Measurements from ENCODE around the gene KRT2. TPM values are rescaled to one million over a fixed set of nuclear protein-coding genes. Genes with fewer than 3 reads are reported as not detected.

Gene KRT2
- polyA plus RNA-seq, 1 experiment: not detected

DNA sequence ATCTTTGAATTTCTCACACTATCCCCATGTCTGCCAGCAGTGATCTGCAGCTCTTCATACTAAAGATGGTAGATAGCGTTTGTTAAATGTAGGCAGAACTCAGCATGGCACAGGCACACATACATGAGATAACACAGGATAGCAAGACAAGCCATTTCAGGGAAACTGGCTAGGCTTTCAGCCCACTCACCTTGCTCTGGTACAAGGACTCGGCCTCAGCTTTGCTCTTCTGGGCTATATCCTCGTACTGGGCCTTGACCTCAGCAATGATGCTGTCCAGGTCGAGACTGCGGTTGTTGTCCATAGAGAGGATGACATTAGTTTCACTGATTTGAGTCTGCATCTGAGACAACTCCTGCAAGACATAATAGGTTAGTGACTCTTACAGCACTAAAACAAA is 25.1 kb upstream of the KRT2 start:
- Histone ChIP-seq H3K27ac (ENCODE audit: low read depth, low read length) (no peak overlapping the region), H3K9me3 (ENCODE audit: control insufficient read depth, insufficient read depth, low read length) (no peaks in the 10 kb centered on the region), H3K4me3 (ENCODE audit: low read depth, low read length) (no peak overlapping the region), H3K27me3 (ENCODE audit: control insufficient read depth, insufficient read depth, low read length) (peaks cover 11% of the 10 kb centered on the region)
- no peak for DNase-seq (ENCODE audit: low read depth, low spot score)
- POLR2A ChIA-PET: no interaction called here
- TF ChIP-seq, protein P1, sequence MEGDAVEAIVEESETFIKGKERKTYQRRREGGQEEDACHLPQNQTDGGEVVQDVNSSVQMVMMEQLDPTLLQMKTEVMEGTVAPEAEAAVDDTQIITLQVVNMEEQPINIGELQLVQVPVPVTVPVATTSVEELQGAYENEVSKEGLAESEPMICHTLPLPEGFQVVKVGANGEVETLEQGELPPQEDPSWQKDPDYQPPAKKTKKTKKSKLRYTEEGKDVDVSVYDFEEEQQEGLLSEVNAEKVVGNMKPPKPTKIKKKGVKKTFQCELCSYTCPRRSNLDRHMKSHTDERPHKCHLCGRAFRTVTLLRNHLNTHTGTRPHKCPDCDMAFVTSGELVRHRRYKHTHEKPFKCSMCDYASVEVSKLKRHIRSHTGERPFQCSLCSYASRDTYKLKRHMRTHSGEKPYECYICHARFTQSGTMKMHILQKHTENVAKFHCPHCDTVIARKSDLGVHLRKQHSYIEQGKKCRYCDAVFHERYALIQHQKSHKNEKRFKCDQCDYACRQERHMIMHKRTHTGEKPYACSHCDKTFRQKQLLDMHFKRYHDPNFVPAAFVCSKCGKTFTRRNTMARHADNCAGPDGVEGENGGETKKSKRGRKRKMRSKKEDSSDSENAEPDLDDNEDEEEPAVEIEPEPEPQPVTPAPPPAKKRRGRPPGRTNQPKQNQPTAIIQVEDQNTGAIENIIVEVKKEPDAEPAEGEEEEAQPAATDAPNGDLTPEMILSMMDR (IDR thresholded peaks at IDR 0.05; ENCODE audit: low read depth, low read length): no peak
- CTCF ChIA-PET: no interaction called here

DNA sequence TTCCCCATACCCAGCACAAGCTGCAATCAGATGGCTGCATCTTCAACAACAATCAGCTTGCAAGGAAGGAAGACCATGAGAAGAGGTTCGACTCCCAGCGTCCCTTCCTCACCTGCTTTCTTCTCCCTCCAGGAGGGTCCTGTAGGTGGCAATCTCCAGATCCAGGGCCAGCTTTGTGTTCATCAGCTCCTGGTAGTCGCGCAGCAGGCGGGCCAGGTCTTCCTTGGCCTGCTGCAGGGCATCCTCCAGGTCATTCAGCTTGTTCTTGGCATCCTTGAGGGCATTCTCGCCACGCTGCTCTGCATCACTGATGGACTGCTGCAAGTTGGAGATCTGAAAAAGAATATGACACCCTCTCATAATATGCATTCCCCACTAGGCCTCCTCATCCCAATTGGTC is 24.2 kb upstream of the KRT2 start:
- Histone ChIP-seq H3K4me3 (ENCODE audit: low read depth, low read length) (no peak overlapping the region), H3K9me3 (ENCODE audit: control insufficient read depth, insufficient read depth, low read length) (no peaks in the 10 kb centered on the region), H3K27me3 (ENCODE audit: control insufficient read depth, insufficient read depth, low read length) (peaks cover 14% of the 10 kb centered on the region), H3K27ac (ENCODE audit: low read depth, low read length) (no peak overlapping the region)
- ChIA-PET CTCF (no interaction called here), POLR2A (no interaction called here)
- TF ChIP-seq, protein P1 (IDR thresholded peaks at IDR 0.05; ENCODE audit: low read depth, low read length): no peak
- no peak for DNase-seq (ENCODE audit: low read depth, low spot score)

DNA sequence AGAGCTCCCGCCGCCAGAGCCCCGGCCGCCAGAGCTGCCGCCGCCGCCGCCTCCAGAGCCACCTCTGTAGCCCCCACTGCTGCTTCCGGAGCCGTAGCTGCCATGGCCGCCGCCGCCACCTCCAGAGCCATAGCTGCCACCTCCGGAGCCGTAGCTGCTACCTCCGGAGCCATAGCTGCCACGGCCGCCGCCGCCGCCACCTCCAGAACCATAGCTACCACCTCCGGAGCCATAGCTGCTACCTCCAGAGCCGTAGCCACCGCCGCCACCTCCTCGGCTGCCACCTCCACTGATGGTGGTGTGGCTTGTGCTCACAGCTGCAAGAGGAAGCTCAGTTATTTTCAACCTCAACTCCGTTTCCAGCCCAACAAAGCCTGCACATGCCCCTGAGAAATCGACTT is 23.3 kb upstream of the KRT2 start:
- no peak overlapping the region for H3K4me3 ChIP-seq (ENCODE audit: low read depth, low read length)
- TF ChIP-seq, protein P1 (IDR thresholded peaks at IDR 0.05; ENCODE audit: low read depth, low read length): no peak
- H3K9me3 ChIP-seq (ENCODE audit: control insufficient read depth, insufficient read depth, low read length): no peaks in the 10 kb centered on the region
- H3K27ac ChIP-seq (ENCODE audit: low read depth, low read length): no peak overlapping the region
- peaks cover 13% of the 10 kb centered on the region for H3K27me3 ChIP-seq (ENCODE audit: control insufficient read depth, insufficient read depth, low read length)
- CTCF ChIA-PET: no interaction called here
- no peak for DNase-seq (ENCODE audit: low read depth, low spot score)
- POLR2A ChIA-PET: no interaction called here

DNA sequence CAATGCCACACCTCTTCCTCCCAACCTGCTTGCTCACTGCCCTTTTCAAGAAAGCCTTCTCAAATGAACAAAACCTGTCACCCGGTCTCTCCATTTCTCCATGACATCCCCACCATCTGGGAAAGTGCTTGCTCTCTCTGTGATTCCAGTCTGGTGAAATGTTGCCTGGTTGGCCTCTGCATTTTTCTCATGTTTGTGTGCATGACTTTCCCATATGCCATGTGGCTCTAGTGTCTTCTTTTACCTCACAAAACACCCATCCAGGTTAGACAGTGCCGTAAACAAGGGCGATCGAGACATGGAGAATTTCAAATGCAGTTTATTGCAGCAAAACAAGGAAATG is 22.4 kb upstream of the KRT2 start:
- CTCF ChIA-PET: no interaction called here
- peaks cover 9% of the 10 kb centered on the region for H3K27me3 ChIP-seq (ENCODE audit: control insufficient read depth, insufficient read depth, low read length)

DNA sequence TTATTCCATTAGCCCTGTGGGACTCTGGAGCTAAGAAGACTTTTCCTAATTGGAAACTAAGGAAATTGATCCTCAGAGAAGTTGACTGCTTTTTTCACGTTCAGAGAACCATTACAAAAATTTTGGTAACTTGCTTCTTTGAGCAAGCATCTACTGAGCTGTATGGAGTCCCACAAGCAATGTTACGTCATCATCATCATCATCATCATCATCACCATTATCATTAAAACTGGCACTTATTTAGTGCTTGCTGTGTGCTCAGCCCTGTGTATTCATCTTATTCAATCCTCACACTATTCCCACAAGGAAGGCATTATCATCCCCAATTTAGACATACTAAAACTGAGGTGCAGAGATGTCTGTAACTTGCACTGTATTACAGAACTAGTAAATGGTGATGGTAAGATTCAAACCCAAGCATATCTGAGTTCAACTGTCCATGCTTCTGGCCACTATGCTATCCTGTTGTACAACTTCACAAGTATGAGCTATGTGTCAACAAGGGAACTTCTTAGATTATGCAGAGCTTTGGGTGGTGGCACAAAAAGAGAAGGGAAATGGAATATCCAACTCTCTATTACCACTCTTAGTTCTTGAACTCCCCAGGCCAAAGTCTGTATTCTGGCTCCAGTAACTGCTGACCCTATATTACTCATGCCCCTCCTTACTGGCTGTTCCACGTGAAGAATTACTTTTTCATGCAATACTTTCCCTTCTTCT is 21.9 kb upstream of the KRT2 start:
- Histone ChIP-seq H3K27me3 (ENCODE audit: control insufficient read depth, insufficient read depth, low read length) (peaks cover 9% of the 10 kb centered on the region), H3K4me3 (ENCODE audit: low read depth, low read length) (no peak overlapping the region), H3K27ac (ENCODE audit: low read depth, low read length) (no peak overlapping the region), H3K9me3 (ENCODE audit: control insufficient read depth, insufficient read depth, low read length) (no peaks in the 10 kb centered on the region)
- TF ChIP-seq, protein P1 (IDR thresholded peaks at IDR 0.05; ENCODE audit: low read depth, low read length): no peak
- no peak for DNase-seq (ENCODE audit: low read depth, low spot score)
- ChIA-PET CTCF (no interaction called here), POLR2A (no interaction called here)

More for the DNA sequence above, 22.4 kb upstream of the KRT2 start:
- DNase-seq (ENCODE audit: low read depth, low spot score): no peak
- POLR2A ChIA-PET: no interaction called here
- TF ChIP-seq, protein P1 (IDR thresholded peaks at IDR 0.05; ENCODE audit: low read depth, low read length): no peak
- no peaks in the 10 kb centered on the region for H3K9me3 ChIP-seq (ENCODE audit: control insufficient read depth, insufficient read depth, low read length)
- H3K4me3 ChIP-seq (ENCODE audit: low read depth, low read length): no peak overlapping the region
- H3K27ac ChIP-seq (ENCODE audit: low read depth, low read length): no peak overlapping the region
